22Rv1 (cell line): ENCODE measurements around the gene GTF2H2C.
A peak's percentile ranks its signal among the peaks of the same experiment; 100 is the strongest.
"Not testable (repeated sequence)": the region's sequence is repeated elsewhere in the genome, so short reads cannot be mapped to it uniquely, and the experiment has no call there.

ENCODE experiments used
- H3K27ac ChIP-seq: fragments of 450-650 bp; 2 replicates; pipeline ENCODE4 v1.5.1; 2017
- ZFX ChIP-seq: fragments of 450-650 bp; IDR thresholded peaks from 2 replicates; pipeline ENCODE4 v1.6.1; 2017; ENCODE audit warnings: antibody characterized with exemption, borderline replicate concordance
- TF ChIP-seq, protein P1 (sequence below): fragments of 450-650 bp; IDR thresholded peaks from 2 replicates; pipeline ENCODE4 v1.5.1; 2017; ENCODE audit warnings: mild to moderate bottlenecking

GTF2H2C gene

DNA sequence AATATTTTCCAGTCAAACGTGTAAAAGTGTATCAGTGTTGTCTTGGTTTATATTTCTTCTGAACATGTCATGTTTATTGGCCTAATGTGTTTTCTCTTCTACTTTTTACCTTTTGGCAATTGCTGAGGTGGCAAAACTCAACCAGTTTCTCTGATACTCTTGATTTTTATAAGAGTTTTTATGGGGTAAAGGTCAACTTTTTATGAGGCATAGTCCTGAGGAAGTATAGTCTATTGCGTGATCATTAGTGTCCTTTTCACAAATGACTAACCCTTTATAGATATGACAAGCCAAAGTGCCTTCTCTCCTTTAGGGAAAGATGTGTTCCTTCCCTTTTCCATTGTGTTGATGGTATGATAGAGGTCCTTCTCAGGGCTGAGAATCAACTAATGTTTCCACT lies 34.5 kb upstream of the GTF2H2C start:
- 0 out of 2 replicates have a peak overlapping the region, but pooled peaks have one; percentile 13 for H3K27ac ChIP-seq
- TF ChIP-seq ZFX, result no peak
- TF ChIP-seq, protein P1, sequence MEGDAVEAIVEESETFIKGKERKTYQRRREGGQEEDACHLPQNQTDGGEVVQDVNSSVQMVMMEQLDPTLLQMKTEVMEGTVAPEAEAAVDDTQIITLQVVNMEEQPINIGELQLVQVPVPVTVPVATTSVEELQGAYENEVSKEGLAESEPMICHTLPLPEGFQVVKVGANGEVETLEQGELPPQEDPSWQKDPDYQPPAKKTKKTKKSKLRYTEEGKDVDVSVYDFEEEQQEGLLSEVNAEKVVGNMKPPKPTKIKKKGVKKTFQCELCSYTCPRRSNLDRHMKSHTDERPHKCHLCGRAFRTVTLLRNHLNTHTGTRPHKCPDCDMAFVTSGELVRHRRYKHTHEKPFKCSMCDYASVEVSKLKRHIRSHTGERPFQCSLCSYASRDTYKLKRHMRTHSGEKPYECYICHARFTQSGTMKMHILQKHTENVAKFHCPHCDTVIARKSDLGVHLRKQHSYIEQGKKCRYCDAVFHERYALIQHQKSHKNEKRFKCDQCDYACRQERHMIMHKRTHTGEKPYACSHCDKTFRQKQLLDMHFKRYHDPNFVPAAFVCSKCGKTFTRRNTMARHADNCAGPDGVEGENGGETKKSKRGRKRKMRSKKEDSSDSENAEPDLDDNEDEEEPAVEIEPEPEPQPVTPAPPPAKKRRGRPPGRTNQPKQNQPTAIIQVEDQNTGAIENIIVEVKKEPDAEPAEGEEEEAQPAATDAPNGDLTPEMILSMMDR, result no peak

DNA sequence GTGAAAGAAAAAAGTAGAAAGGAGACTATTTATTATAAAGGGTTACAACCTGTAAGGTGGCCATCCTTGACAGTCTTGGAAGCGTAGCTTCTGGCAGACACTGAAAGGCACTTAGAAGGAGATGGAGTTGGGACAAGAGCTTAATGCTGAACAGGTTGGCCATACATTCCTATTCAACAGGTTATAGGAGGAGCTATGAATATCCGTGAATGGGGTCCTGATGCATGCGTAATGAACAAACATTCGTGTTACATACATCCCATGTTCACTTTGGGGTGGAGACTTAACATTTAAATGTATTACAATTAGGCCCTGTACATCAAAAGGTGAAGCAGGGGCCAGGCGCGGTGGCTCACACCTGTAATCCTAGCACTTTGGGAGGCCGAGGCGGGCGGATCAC lies 33.3 kb upstream of the GTF2H2C start:
- no peak for TF ChIP-seq ZFX
- TF ChIP-seq, protein P1, result no peak
- no peak overlapping the region for H3K27ac ChIP-seq

- TF ChIP-seq, protein P1, result no peak
- no peak for TF ChIP-seq ZFX
- peak overlapping the region; percentile 54 for H3K27ac ChIP-seq
Measured at GRCh38 chr5:69527128-69527770, 32.7 kb upstream of the GTF2H2C start.

- TF ChIP-seq, protein P1, result no peak
- TF ChIP-seq ZFX, result no peak
- peak overlapping the region; percentile 54 for H3K27ac ChIP-seq
Measured at GRCh38 chr5:69528035-69528434, 32.0 kb upstream of the GTF2H2C start.

GRCh38 chr5:69528609-69529008 lies 31.4 kb upstream of the GTF2H2C start:
- TF ChIP-seq ZFX, result no peak
- TF ChIP-seq, protein P1, result no peak
- H3K27ac ChIP-seq, result peak overlapping the region; percentile 54

GRCh38 chr5:69530561-69531405 lies 29.2 kb upstream of the GTF2H2C start:
- no peak overlapping the region for H3K27ac ChIP-seq
- TF ChIP-seq, protein P1, result no peak
- TF ChIP-seq ZFX, result no peak

- TF ChIP-seq, protein P1, result no peak
- TF ChIP-seq ZFX, result no peak
- no peak overlapping the region for H3K27ac ChIP-seq
Measured at GRCh38 chr5:69531406-69531801, 28.6 kb upstream of the GTF2H2C start.

- H3K27ac ChIP-seq, result not testable (repeated sequence)
Measured at GRCh38 chr5:69537911-69538310, 22.1 kb upstream of the GTF2H2C start.

DNA sequence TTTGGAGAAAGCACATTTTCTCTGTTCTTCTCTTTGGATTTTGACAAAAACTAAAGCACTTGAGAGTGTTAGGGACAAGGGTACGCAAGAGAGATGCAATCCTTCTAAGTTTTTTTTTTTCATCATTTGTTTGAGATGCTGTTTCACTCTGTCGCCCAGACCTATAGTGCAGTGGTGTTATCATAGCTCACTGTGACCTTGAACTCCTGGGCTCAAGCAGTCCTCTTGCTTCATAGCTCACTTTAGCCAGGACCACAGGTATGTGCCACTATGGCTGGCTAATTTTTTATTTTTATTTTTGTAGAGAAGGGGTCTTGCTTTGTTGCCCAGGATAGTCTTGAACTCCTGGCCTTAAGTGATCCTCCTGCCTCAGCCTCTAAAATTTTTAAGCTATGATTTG lies 21.3 kb upstream of the GTF2H2C start:
- not testable (repeated sequence) for H3K27ac ChIP-seq

DNA sequence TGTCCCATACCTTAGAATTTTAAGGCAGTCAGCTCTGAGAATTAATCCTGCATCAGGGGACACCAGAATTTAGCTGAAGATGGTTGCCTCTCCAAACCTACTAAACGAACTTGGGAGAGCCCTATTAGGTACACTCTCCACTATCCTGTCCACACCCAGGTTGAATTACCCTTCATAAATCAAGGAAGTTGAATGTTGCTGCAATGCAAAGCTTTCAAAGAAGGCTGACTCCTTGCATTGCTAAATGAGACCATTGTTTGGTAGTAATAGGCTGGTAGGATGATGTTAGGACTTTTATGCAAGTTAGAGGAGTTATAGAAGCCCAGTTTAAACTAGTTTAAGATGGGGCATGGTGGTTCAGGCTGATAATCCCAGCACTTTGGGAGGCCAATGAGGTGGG lies 18.6 kb upstream of the GTF2H2C start:
- not testable (repeated sequence) for H3K27ac ChIP-seq

GRCh38 chr5:69542838-69543618 lies 17.0 kb upstream of the GTF2H2C start:
- not testable (repeated sequence) for H3K27ac ChIP-seq
